ENCODE measurements around the gene DCXR.
"Not testable (repeated sequence)": the region's sequence is repeated elsewhere in the genome, so short reads cannot be mapped to it uniquely, and the experiment has no call there.

DCXR gene

GRCh38 chr17:82038796-82039409, 1.4 kb upstream of the DCXR start:
- not testable (repeated sequence) for H3K27ac Mint-ChIP-seq, H3K9me3 Mint-ChIP-seq, H3K36me3 Mint-ChIP-seq, H3K27me3 Mint-ChIP-seq
- Mint-ChIP-seq H3K4me1 (peaks cover 28% of the 10 kb centered on the region), H3K4me3 (peak overlapping the region; percentile 15)

GRCh38 chr17:82037889-82038195, 345 bp upstream of the DCXR start:
- Mint-ChIP-seq H3K36me3 (no peaks in the 10 kb centered on the region), H3K9me3 (no peaks in the 10 kb centered on the region), H3K27ac (peak overlapping the region; percentile 86), H3K4me1 (peaks cover 28% of the 10 kb centered on the region), H3K27me3 (no peaks in the 10 kb centered on the region), H3K4me3 (peak overlapping the region; percentile 88)

- Mint-ChIP-seq H3K4me1 (peaks cover 28% of the 10 kb centered on the region), H3K27ac (no peak overlapping the region), H3K27me3 (no peaks in the 10 kb centered on the region), H3K4me3 (peak overlapping the region; percentile 70), H3K36me3 (no peaks in the 10 kb centered on the region), H3K9me3 (no peaks in the 10 kb centered on the region)
Measured at GRCh38 chr17:82036634-82037091, 834 bp downstream of the DCXR start.

GRCh38 chr17:82035956-82036633, 1.4 kb downstream of the DCXR start:
- H3K27me3 Mint-ChIP-seq = no peaks in the 10 kb centered on the region
- H3K36me3 Mint-ChIP-seq = no peaks in the 10 kb centered on the region
- H3K27ac Mint-ChIP-seq = no peak overlapping the region
- H3K4me1 Mint-ChIP-seq = peaks cover 28% of the 10 kb centered on the region
- peak overlapping the region; percentile 70 for H3K4me3 Mint-ChIP-seq
- no peaks in the 10 kb centered on the region for H3K9me3 Mint-ChIP-seq

- Mint-ChIP-seq H3K9me3 (no peaks in the 10 kb centered on the region), H3K4me3 (peak overlapping the region; percentile 31), H3K36me3 (no peaks in the 10 kb centered on the region), H3K27me3 (no peaks in the 10 kb centered on the region), H3K4me1 (peaks cover 28% of the 10 kb centered on the region), H3K27ac (no peak overlapping the region)
Measured at GRCh38 chr17:82035488-82035887, 2.0 kb downstream of the DCXR start.

- Mint-ChIP-seq H3K27ac (no peak overlapping the region), H3K9me3 (no peaks in the 10 kb centered on the region), H3K4me1 (peaks cover 31% of the 10 kb centered on the region), H3K27me3 (no peaks in the 10 kb centered on the region), H3K4me3 (no peak overlapping the region), H3K36me3 (no peaks in the 10 kb centered on the region)
Measured at GRCh38 chr17:82034371-82035011, 3.0 kb downstream of the DCXR start.

GRCh38 chr17:82033359-82034085, 4.0 kb downstream of the DCXR start:
- Mint-ChIP-seq H3K4me1 (peaks cover 24% of the 10 kb centered on the region), H3K4me3 (no peak overlapping the region), H3K9me3 (no peaks in the 10 kb centered on the region), H3K27ac (no peak overlapping the region), H3K27me3 (no peaks in the 10 kb centered on the region), H3K36me3 (no peaks in the 10 kb centered on the region)

- H3K4me3 Mint-ChIP-seq = peak overlapping the region; percentile 60
- no peaks in the 10 kb centered on the region for H3K27me3 Mint-ChIP-seq
- no peaks in the 10 kb centered on the region for H3K9me3 Mint-ChIP-seq
- H3K4me1 Mint-ChIP-seq = peaks cover 18% of the 10 kb centered on the region
- H3K27ac Mint-ChIP-seq = no peak overlapping the region
- no peaks in the 10 kb centered on the region for H3K36me3 Mint-ChIP-seq
Measured at GRCh38 chr17:82031885-82032627, 5.4 kb downstream of the DCXR start.

GRCh38 chr17:82031303-82031884, 6.1 kb downstream of the DCXR start, which contains the start of gene RAC3:
Gene RAC3 (plus strand): TSS chr17:82031678. CDS start chr17:82031762, 84 bp downstream.
- H3K36me3 Mint-ChIP-seq = no peaks in the 10 kb centered on the region
- H3K4me3 Mint-ChIP-seq = peak within 1 kb of the TSS; percentile 88
- peak within 1 kb of the TSS; percentile 59 for H3K27ac Mint-ChIP-seq
- no peaks in the 10 kb centered on the region for H3K27me3 Mint-ChIP-seq
- no peaks in the 10 kb centered on the region for H3K9me3 Mint-ChIP-seq
- peaks cover 18% of the 10 kb centered on the region for H3K4me1 Mint-ChIP-seq

GRCh38 chr17:82030470-82031302, 6.8 kb downstream of the DCXR start:
- Mint-ChIP-seq H3K9me3 (no peaks in the 10 kb centered on the region), H3K4me1 (peaks cover 13% of the 10 kb centered on the region), H3K36me3 (no peaks in the 10 kb centered on the region), H3K4me3 (peak overlapping the region; percentile 88), H3K27me3 (no peaks in the 10 kb centered on the region), H3K27ac (peak overlapping the region; percentile 59)

- H3K4me3 Mint-ChIP-seq = peak overlapping the region; percentile 88
- H3K36me3 Mint-ChIP-seq = no peaks in the 10 kb centered on the region
- H3K4me1 Mint-ChIP-seq = peaks cover 7% of the 10 kb centered on the region
- H3K27ac Mint-ChIP-seq = no peak overlapping the region
- H3K27me3 Mint-ChIP-seq = no peaks in the 10 kb centered on the region
- H3K9me3 Mint-ChIP-seq = no peaks in the 10 kb centered on the region
Measured at GRCh38 chr17:82029990-82030469, 7.5 kb downstream of the DCXR start.

GRCh38 chr17:82029391-82029790, 8.1 kb downstream of the DCXR start:
- peaks cover 4% of the 10 kb centered on the region for H3K4me1 Mint-ChIP-seq
- H3K36me3 Mint-ChIP-seq = no peaks in the 10 kb centered on the region
- no peak overlapping the region for H3K27ac Mint-ChIP-seq
- no peaks in the 10 kb centered on the region for H3K27me3 Mint-ChIP-seq
- H3K4me3 Mint-ChIP-seq = no peak overlapping the region
- H3K9me3 Mint-ChIP-seq = no peaks in the 10 kb centered on the region

- no peaks in the 10 kb centered on the region for H3K9me3 Mint-ChIP-seq
- H3K27ac Mint-ChIP-seq = no peak overlapping the region
- no peaks in the 10 kb centered on the region for H3K36me3 Mint-ChIP-seq
- no peak overlapping the region for H3K4me3 Mint-ChIP-seq
- no peaks in the 10 kb centered on the region for H3K27me3 Mint-ChIP-seq
- peaks cover 4% of the 10 kb centered on the region for H3K4me1 Mint-ChIP-seq
Measured at GRCh38 chr17:82028966-82029365, 8.5 kb downstream of the DCXR start.

- Mint-ChIP-seq H3K27ac (no peak overlapping the region), H3K36me3 (no peaks in the 10 kb centered on the region), H3K27me3 (no peaks in the 10 kb centered on the region), H3K9me3 (no peaks in the 10 kb centered on the region), H3K4me3 (no peak overlapping the region), H3K4me1 (peaks cover 4% of the 10 kb centered on the region)
Measured at GRCh38 chr17:82028246-82028645, 9.3 kb downstream of the DCXR start.

All from activated naive CD4-positive, alpha-beta T cell treated with anti-CD3 and anti-CD28 coated beads, Interleukin-2, amount 50 U/mL, for 24 hours (primary cell).